ENCODE measurements around the gene TMEM184C. TPM values are rescaled to one million over a fixed set of nuclear protein-coding genes. Genes with fewer than 3 reads are reported as not detected.

Gene TMEM184C
- polyA plus RNA-seq, 2 donors: 3.0 to 6.8 TPM

GRCh38 chr4:147625733-147626132, 8.5 kb downstream of the TMEM184C start:
- Histone ChIP-seq H3K27me3 (ENCODE audit: control insufficient read depth in 1 of 2, insufficient read depth in 2 of 2, low read length in 2 of 2) (no peaks in the 10 kb centered on the region), H3K27ac (ENCODE audit: low read depth in 2 of 2, low read length in 1 of 2) (no peak overlapping the region), H3K4me1 (ENCODE audit: control insufficient read depth in 2 of 2, insufficient read depth in 2 of 2, low read length in 1 of 2) (no peaks in the 10 kb centered on the region), H3K4me3 (ENCODE audit: low read depth in 1 of 2, low read length in 2 of 2) (no peak overlapping the region), H3K9me3 (ENCODE audit: control insufficient read depth in 2 of 2, insufficient read depth in 1 of 2, low read depth in 1 of 2, low read length in 1 of 2) (no peaks in the 10 kb centered on the region), H3K36me3 (ENCODE audit: control insufficient read depth in 2 of 2, insufficient read depth in 2 of 2, low read length in 1 of 2) (no peaks in the 10 kb centered on the region)
- 89 to 90% methylated on average over 6 of the region's 6 CpGs for WGBS, 2 donors

GRCh38 chr4:147626903-147627302, 9.7 kb downstream of the TMEM184C start:
- no peaks in the 10 kb centered on the region for H3K27me3 ChIP-seq (ENCODE audit: control insufficient read depth in 1 of 2, insufficient read depth in 2 of 2, low read length in 2 of 2)

DNA sequence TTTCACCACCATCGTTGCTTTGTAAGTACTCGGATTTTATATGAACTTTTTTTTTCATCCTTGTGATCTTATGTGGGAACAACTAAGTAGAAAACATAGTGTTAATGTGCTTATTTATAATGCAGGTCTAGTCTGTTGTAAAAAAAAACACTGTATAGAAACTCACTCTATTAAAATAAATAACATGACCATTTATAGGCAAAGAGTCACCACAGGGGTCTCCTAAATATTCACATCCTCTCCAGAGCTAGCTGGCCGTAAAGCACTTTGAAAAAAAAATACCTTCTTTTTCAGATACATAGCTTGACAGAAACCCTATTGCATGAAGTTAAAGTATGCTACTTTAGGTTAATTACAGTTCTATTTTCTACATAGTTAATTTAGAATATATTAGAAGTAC, 11.2 kb downstream of the TMEM184C start:
- WGBS, 2 donors: 70 to 75% methylated on average over 3 of the region's 3 CpGs
- Histone ChIP-seq H3K27ac (ENCODE audit: low read depth in 2 of 2, low read length in 1 of 2) (no peak overlapping the region), H3K4me1 (ENCODE audit: control insufficient read depth in 2 of 2, insufficient read depth in 2 of 2, low read length in 1 of 2) (no peaks in the 10 kb centered on the region), H3K27me3 (ENCODE audit: control insufficient read depth in 1 of 2, insufficient read depth in 2 of 2, low read length in 2 of 2) (no peaks in the 10 kb centered on the region), H3K4me3 (ENCODE audit: low read depth in 1 of 2, low read length in 2 of 2) (no peak overlapping the region), H3K9me3 (ENCODE audit: control insufficient read depth in 2 of 2, insufficient read depth in 1 of 2, low read depth in 1 of 2, low read length in 1 of 2) (no peaks in the 10 kb centered on the region), H3K36me3 (ENCODE audit: control insufficient read depth in 2 of 2, insufficient read depth in 2 of 2, low read length in 1 of 2) (peaks cover 0 to 3% of the 10 kb centered on the region in 2 donors)

More at GRCh38 chr4:147626903-147627302, 9.7 kb downstream of the TMEM184C start:
- Histone ChIP-seq H3K4me1 (ENCODE audit: control insufficient read depth in 2 of 2, insufficient read depth in 2 of 2, low read length in 1 of 2) (no peaks in the 10 kb centered on the region), H3K4me3 (ENCODE audit: low read depth in 1 of 2, low read length in 2 of 2) (no peak overlapping the region), H3K36me3 (ENCODE audit: control insufficient read depth in 2 of 2, insufficient read depth in 2 of 2, low read length in 1 of 2) (no peaks in the 10 kb centered on the region), H3K27ac (ENCODE audit: low read depth in 2 of 2, low read length in 1 of 2) (no peak overlapping the region), H3K9me3 (ENCODE audit: control insufficient read depth in 2 of 2, insufficient read depth in 1 of 2, low read depth in 1 of 2, low read length in 1 of 2) (no peaks in the 10 kb centered on the region)
- 97 to 98% methylated on average over 4 of the region's 4 CpGs for WGBS, 2 donors

DNA sequence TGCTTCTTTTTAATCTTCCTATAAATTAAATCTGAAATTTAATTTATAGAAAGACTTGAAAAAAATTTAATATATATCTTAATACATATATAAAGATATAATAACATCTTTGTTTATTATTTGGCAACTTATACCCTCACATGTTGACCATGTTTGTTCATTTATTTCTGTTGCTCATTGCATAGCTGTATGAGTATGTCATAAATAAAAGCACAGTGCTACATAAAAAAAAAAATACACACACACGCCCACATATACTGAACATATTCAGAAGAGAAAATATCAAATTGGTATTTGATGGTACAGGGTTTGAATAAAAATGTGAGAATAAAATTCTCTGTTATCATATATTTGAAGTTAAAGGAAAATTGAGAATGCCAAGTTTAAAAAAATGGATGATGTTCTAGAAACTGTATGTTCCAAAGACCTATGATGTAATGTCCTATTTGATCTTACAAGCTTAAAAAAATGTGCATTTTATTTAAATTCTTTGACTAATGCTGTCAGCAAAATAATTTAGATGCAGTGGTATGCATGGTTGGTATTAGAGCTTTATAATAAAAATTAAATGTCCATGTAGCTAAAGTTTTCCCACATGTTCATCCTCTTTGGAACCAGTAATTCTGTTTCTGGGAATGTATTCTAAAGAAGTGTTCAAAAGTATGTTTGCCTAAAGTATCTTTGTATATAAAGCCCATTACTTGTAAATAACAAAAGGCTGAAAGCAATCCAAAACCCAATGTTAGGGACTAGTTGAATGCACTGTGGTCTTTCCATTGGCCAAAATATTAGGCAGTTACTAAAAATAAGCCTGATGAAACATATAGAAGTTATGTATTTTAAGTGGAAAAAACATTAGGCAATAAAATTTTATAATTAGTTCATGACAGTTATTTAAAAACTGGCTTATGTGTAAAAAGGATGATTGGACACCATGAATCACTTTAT, 12.9 kb downstream of the TMEM184C start:
- Histone ChIP-seq H3K4me3 (ENCODE audit: low read depth in 1 of 2, low read length in 2 of 2) (no peak overlapping the region), H3K27ac (ENCODE audit: low read depth in 2 of 2, low read length in 1 of 2) (no peak overlapping the region), H3K4me1 (ENCODE audit: control insufficient read depth in 2 of 2, insufficient read depth in 2 of 2, low read length in 1 of 2) (no peaks in the 10 kb centered on the region), H3K36me3 (ENCODE audit: control insufficient read depth in 2 of 2, insufficient read depth in 2 of 2, low read length in 1 of 2) (peaks cover 0 to 3% of the 10 kb centered on the region in 2 donors), H3K27me3 (ENCODE audit: control insufficient read depth in 1 of 2, insufficient read depth in 2 of 2, low read length in 2 of 2) (no peaks in the 10 kb centered on the region), H3K9me3 (ENCODE audit: control insufficient read depth in 2 of 2, insufficient read depth in 1 of 2, low read depth in 1 of 2, low read length in 1 of 2) (no peaks in the 10 kb centered on the region)
- 92 to 93% methylated on average over 1 of the region's 1 CpG for WGBS, 2 donors

DNA sequence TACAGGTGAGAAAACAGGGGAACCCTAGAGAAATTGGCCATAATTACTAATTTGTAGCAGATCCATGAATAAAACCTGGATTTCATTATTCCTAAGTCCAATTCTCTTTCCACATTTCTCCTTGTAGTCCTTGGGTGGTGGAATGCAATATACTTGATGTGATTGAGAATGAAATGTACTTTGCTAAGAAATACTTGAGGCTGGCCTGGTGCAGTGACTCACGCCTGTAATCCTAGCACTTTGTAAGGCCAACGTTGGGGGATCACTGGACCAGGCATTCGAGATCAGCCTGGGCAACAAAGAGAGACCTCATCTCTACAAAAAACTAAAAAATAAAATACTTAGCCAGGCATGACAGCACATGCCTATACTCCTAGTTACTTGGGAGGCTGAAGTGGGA, 15.9 kb downstream of the TMEM184C start:
- peaks cover 0 to 3% of the 10 kb centered on the region in 2 donors for H3K36me3 ChIP-seq (ENCODE audit: control insufficient read depth in 2 of 2, insufficient read depth in 2 of 2, low read length in 1 of 2)
- WGBS, 2 donors: 88% methylated on average over 3 of the region's 3 CpGs
- H3K27me3 ChIP-seq (ENCODE audit: control insufficient read depth in 1 of 2, insufficient read depth in 2 of 2, low read length in 2 of 2): no peaks in the 10 kb centered on the region
- no peak overlapping the region for H3K4me3 ChIP-seq (ENCODE audit: low read depth in 1 of 2, low read length in 2 of 2)
- no peaks in the 10 kb centered on the region for H3K4me1 ChIP-seq (ENCODE audit: control insufficient read depth in 2 of 2, insufficient read depth in 2 of 2, low read length in 1 of 2)
- no peaks in the 10 kb centered on the region for H3K9me3 ChIP-seq (ENCODE audit: control insufficient read depth in 2 of 2, insufficient read depth in 1 of 2, low read depth in 1 of 2, low read length in 1 of 2)
- H3K27ac ChIP-seq (ENCODE audit: low read depth in 2 of 2, low read length in 1 of 2): no peak overlapping the region

DNA sequence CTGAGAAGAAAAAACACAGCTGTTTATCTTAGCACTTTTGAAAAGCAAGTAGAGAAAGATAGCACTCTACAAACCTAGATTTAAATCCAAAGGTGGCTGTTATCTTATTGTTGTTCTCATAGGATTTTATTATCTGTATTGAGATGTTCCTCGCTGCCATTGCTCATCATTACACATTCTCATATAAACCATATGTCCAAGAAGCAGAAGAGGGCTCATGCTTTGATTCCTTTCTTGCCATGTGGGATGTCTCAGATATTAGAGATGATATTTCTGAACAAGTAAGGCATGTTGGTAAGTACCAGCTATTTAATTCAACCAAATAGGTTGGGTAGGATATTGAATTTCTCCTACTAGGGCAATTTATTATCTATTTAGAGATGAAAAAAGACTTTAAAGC, 16.4 kb downstream of the TMEM184C start:
- H3K27ac ChIP-seq (ENCODE audit: low read depth in 2 of 2, low read length in 1 of 2): no peak overlapping the region
- 98 to 100% methylated on average over 1 of the region's 1 CpG for WGBS, 2 donors
- no peak overlapping the region for H3K4me3 ChIP-seq (ENCODE audit: low read depth in 1 of 2, low read length in 2 of 2)
- H3K27me3 ChIP-seq (ENCODE audit: control insufficient read depth in 1 of 2, insufficient read depth in 2 of 2, low read length in 2 of 2): no peaks in the 10 kb centered on the region
- H3K9me3 ChIP-seq (ENCODE audit: control insufficient read depth in 2 of 2, insufficient read depth in 1 of 2, low read depth in 1 of 2, low read length in 1 of 2): no peaks in the 10 kb centered on the region
- H3K36me3 ChIP-seq (ENCODE audit: control insufficient read depth in 2 of 2, insufficient read depth in 2 of 2, low read length in 1 of 2): peaks cover 0 to 3% of the 10 kb centered on the region in 2 donors
- no peaks in the 10 kb centered on the region for H3K4me1 ChIP-seq (ENCODE audit: control insufficient read depth in 2 of 2, insufficient read depth in 2 of 2, low read length in 1 of 2)

DNA sequence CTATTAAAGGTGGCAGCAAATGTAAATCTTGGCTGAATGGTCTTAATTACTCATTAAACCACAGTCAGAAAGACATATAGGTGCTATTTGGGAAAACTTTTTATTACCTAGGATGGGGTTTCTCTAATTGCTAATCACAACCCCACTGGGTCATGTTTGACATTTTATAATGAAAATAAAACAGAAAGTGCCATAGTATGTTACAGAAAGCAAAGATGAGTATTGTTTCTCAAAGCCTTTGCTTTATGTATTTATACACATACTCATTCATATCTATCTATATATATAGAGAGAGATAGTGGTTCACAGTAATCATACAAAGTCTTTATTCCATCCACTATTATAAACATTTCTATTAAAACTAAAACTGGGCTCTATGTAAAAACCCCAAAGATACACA, 18.2 kb downstream of the TMEM184C start:
- H3K27ac ChIP-seq (ENCODE audit: low read depth in 2 of 2, low read length in 1 of 2): no peak overlapping the region
- H3K9me3 ChIP-seq (ENCODE audit: control insufficient read depth in 2 of 2, insufficient read depth in 1 of 2, low read depth in 1 of 2, low read length in 1 of 2): no peaks in the 10 kb centered on the region
- H3K27me3 ChIP-seq (ENCODE audit: control insufficient read depth in 1 of 2, insufficient read depth in 2 of 2, low read length in 2 of 2): no peaks in the 10 kb centered on the region
- H3K4me3 ChIP-seq (ENCODE audit: low read depth in 1 of 2, low read length in 2 of 2): no peak overlapping the region
- peaks cover 0 to 3% of the 10 kb centered on the region in 2 donors for H3K36me3 ChIP-seq (ENCODE audit: control insufficient read depth in 2 of 2, insufficient read depth in 2 of 2, low read length in 1 of 2)
- H3K4me1 ChIP-seq (ENCODE audit: control insufficient read depth in 2 of 2, insufficient read depth in 2 of 2, low read length in 1 of 2): no peaks in the 10 kb centered on the region

- H3K36me3 ChIP-seq (ENCODE audit: control insufficient read depth in 2 of 2, insufficient read depth in 2 of 2, low read length in 1 of 2): no peaks in the 10 kb centered on the region
- no peaks in the 10 kb centered on the region for H3K27me3 ChIP-seq (ENCODE audit: control insufficient read depth in 1 of 2, insufficient read depth in 2 of 2, low read length in 2 of 2)
- 67 to 82% methylated on average over 1 of the region's 1 CpG for WGBS, 2 donors
- H3K4me1 ChIP-seq (ENCODE audit: control insufficient read depth in 2 of 2, insufficient read depth in 2 of 2, low read length in 1 of 2): no peaks in the 10 kb centered on the region
- H3K27ac ChIP-seq (ENCODE audit: low read depth in 2 of 2, low read length in 1 of 2): no peak overlapping the region
- no peaks in the 10 kb centered on the region for H3K9me3 ChIP-seq (ENCODE audit: control insufficient read depth in 2 of 2, insufficient read depth in 1 of 2, low read depth in 1 of 2, low read length in 1 of 2)
- H3K4me3 ChIP-seq (ENCODE audit: low read depth in 1 of 2, low read length in 2 of 2): no peak overlapping the region
Observed at GRCh38 chr4:147638365-147638764, 21.2 kb downstream of the TMEM184C start.

GRCh38 chr4:147638942-147639341, 21.7 kb downstream of the TMEM184C start:
- Histone ChIP-seq H3K4me1 (ENCODE audit: control insufficient read depth in 2 of 2, insufficient read depth in 2 of 2, low read length in 1 of 2) (no peaks in the 10 kb centered on the region), H3K9me3 (ENCODE audit: control insufficient read depth in 2 of 2, insufficient read depth in 1 of 2, low read depth in 1 of 2, low read length in 1 of 2) (no peaks in the 10 kb centered on the region), H3K27me3 (ENCODE audit: control insufficient read depth in 1 of 2, insufficient read depth in 2 of 2, low read length in 2 of 2) (no peaks in the 10 kb centered on the region), H3K27ac (ENCODE audit: low read depth in 2 of 2, low read length in 1 of 2) (no peak overlapping the region), H3K4me3 (ENCODE audit: low read depth in 1 of 2, low read length in 2 of 2) (no peak overlapping the region), H3K36me3 (ENCODE audit: control insufficient read depth in 2 of 2, insufficient read depth in 2 of 2, low read length in 1 of 2) (no peaks in the 10 kb centered on the region)
- 64 to 71% methylated on average over 2 of the region's 2 CpGs for WGBS, 2 donors

GRCh38 chr4:147639388-147639787, 22.2 kb downstream of the TMEM184C start:
- Histone ChIP-seq H3K27ac (ENCODE audit: low read depth in 2 of 2, low read length in 1 of 2) (no peak overlapping the region), H3K27me3 (ENCODE audit: control insufficient read depth in 1 of 2, insufficient read depth in 2 of 2, low read length in 2 of 2) (no peaks in the 10 kb centered on the region), H3K9me3 (ENCODE audit: control insufficient read depth in 2 of 2, insufficient read depth in 1 of 2, low read depth in 1 of 2, low read length in 1 of 2) (no peaks in the 10 kb centered on the region), H3K4me1 (ENCODE audit: control insufficient read depth in 2 of 2, insufficient read depth in 2 of 2, low read length in 1 of 2) (no peaks in the 10 kb centered on the region), H3K36me3 (ENCODE audit: control insufficient read depth in 2 of 2, insufficient read depth in 2 of 2, low read length in 1 of 2) (no peaks in the 10 kb centered on the region), H3K4me3 (ENCODE audit: low read depth in 1 of 2, low read length in 2 of 2) (no peak overlapping the region)

All from esophagus (tissue), 2 donors.